ENCODE measurements around the gene HS3ST5.

HS3ST5 gene

GRCh38 chr6:114342826-114343781 is at the start of gene HS3ST5:
Gene HS3ST5 (minus strand): TSS chr6:114343023. CDS start chr6:114062845, 280,178 bp downstream.
- DNase-seq (ENCODE audit: extremely low spot score), result peak; percentile 85
- ChIA-PET POLR2A (no interaction called here), CTCF (interaction anchor here (0.6 to 1.0 kb wide), 2 partner anchors 123 to 235 kb away, joined by 3 read pairs; no protein-coding TSS in a partner anchor)
- TF ChIP-seq TARDBP (IDR thresholded peaks at IDR 0.05) (no peak), SUZ12 (IDR thresholded peaks at IDR 0.05) (no peak), HDGF (IDR thresholded peaks at IDR 0.05; ENCODE audit: borderline replicate concordance) (no peak), CTBP1 (IDR thresholded peaks at IDR 0.05; ENCODE audit: borderline replicate concordance) (peak; percentile 53; the same call in 1 of the 2 replicates), L3MBTL2 (conservative IDR thresholded peaks at IDR 0.05) (peak; percentile 41; the same call in 1 of the 2 replicates), LEF1 (IDR thresholded peaks at IDR 0.05; ENCODE audit: borderline replicate concordance) (no peak), FOXA1 (IDR thresholded peaks at IDR 0.05) (no peak)

DNA sequence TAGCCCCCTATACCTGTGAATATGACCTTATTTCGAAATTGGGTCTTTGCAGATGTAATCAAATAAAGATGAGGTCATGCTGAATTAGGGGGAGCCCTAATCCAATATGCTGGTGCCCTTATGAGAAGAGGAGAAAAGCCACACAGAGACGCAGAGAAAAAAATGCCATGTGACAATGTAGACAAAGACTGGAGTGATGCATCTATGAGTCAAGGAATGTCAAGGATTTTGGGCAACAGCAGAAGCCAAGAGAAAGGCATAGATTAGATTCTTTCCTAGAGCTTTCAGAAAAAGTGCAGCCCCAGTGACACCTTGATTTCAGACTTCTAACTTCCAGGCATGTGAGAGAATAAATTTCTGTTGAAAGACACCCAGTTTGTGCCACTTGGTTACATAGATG is 47.4 kb upstream of the HS3ST5 start:
- DNase-seq (ENCODE audit: extremely low spot score), result no peak
- TF ChIP-seq FOXM1 (IDR thresholded peaks at IDR 0.05; ENCODE audit: borderline replicate concordance), result no peak
- TF ChIP-seq L3MBTL2 (conservative IDR thresholded peaks at IDR 0.05), result no peak
- TF ChIP-seq ELF4 (IDR thresholded peaks at IDR 0.05), result no peak
- TF ChIP-seq PKNOX1 (IDR thresholded peaks at IDR 0.05), result no peak
- TF ChIP-seq SUZ12 (IDR thresholded peaks at IDR 0.05), result no peak
- TF ChIP-seq BHLHE40 (IDR thresholded peaks at IDR 0.05; ENCODE audit: borderline replicate concordance), result no peak
- no peak for TF ChIP-seq SP1 (IDR thresholded peaks at IDR 0.05)
- TF ChIP-seq FOXA1 (IDR thresholded peaks at IDR 0.05), result no peak
- TF ChIP-seq CTBP1 (IDR thresholded peaks at IDR 0.05; ENCODE audit: borderline replicate concordance), result no peak
- TF ChIP-seq FOXK2 (IDR thresholded peaks at IDR 0.05), result no peak
- ChIA-PET CTCF (no interaction called here), POLR2A (no interaction called here)

DNA sequence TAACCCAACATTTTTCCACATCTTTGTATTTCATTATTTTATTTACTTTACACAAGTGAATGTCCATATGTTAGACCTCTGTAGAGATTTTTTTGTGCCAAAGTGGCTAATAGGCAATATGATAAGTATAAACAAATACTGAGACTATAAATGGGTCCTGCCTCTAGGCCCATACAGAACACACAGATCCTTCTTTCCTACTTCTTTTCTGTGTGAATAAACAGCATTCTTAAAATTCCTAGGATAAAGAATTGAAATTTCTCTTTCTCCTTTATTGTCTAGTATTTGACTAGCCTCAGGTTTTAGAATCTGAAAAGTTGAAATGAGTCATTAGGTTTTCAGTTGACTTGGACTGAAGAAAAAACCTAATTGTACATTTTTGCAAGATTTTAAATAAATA is 46.3 kb upstream of the HS3ST5 start:
- ChIA-PET POLR2A (no interaction called here), CTCF (no interaction called here)
- TF ChIP-seq ZNF384 (IDR thresholded peaks at IDR 0.05) (no peak), FOXM1 (IDR thresholded peaks at IDR 0.05; ENCODE audit: borderline replicate concordance) (no peak), FOXA1 (IDR thresholded peaks at IDR 0.05) (no peak), ARNT (IDR thresholded peaks at IDR 0.05) (no peak), BHLHE40 (IDR thresholded peaks at IDR 0.05; ENCODE audit: borderline replicate concordance) (no peak), PKNOX1 (IDR thresholded peaks at IDR 0.05) (no peak), NFRKB (IDR thresholded peaks at IDR 0.05) (no peak), SP1 (IDR thresholded peaks at IDR 0.05) (no peak), SUZ12 (IDR thresholded peaks at IDR 0.05) (no peak)
- DNase-seq (ENCODE audit: extremely low spot score), result no peak

GRCh38 chr6:114382406-114382805 is 39.6 kb upstream of the HS3ST5 start:
- DNase-seq (ENCODE audit: extremely low spot score), result no peak
- POLR2A ChIA-PET, result no interaction called here
- TF ChIP-seq PKNOX1 (IDR thresholded peaks at IDR 0.05) (no peak), ELF4 (IDR thresholded peaks at IDR 0.05) (no peak), TARDBP (IDR thresholded peaks at IDR 0.05) (no peak), FOXK2 (IDR thresholded peaks at IDR 0.05) (no peak), NFRKB (IDR thresholded peaks at IDR 0.05) (no peak), ZNF384 (IDR thresholded peaks at IDR 0.05) (no peak), FOXM1 (IDR thresholded peaks at IDR 0.05; ENCODE audit: borderline replicate concordance) (no peak), HDGF (IDR thresholded peaks at IDR 0.05; ENCODE audit: borderline replicate concordance) (no peak), BHLHE40 (IDR thresholded peaks at IDR 0.05; ENCODE audit: borderline replicate concordance) (no peak)
- CTCF ChIA-PET, result no interaction called here

GRCh38 chr6:114377881-114378280 is 35.1 kb upstream of the HS3ST5 start:
- ChIA-PET POLR2A (no interaction called here), CTCF (no interaction called here)
- no peak for DNase-seq (ENCODE audit: extremely low spot score)
- no peak for TF ChIP-seq HDGF (IDR thresholded peaks at IDR 0.05; ENCODE audit: borderline replicate concordance)
- no peak for TF ChIP-seq CTBP1 (IDR thresholded peaks at IDR 0.05; ENCODE audit: borderline replicate concordance)
- no peak for TF ChIP-seq ARNT (IDR thresholded peaks at IDR 0.05)
- TF ChIP-seq PKNOX1 (IDR thresholded peaks at IDR 0.05), result no peak
- no peak for TF ChIP-seq FOXK2 (IDR thresholded peaks at IDR 0.05)
- TF ChIP-seq BHLHE40 (IDR thresholded peaks at IDR 0.05; ENCODE audit: borderline replicate concordance), result no peak
- no peak for TF ChIP-seq FOXM1 (IDR thresholded peaks at IDR 0.05; ENCODE audit: borderline replicate concordance)
- no peak for TF ChIP-seq TARDBP (IDR thresholded peaks at IDR 0.05)
- TF ChIP-seq L3MBTL2 (conservative IDR thresholded peaks at IDR 0.05), result no peak
- no peak for TF ChIP-seq SUZ12 (IDR thresholded peaks at IDR 0.05)
- no peak for TF ChIP-seq ELF4 (IDR thresholded peaks at IDR 0.05)
- no peak for TF ChIP-seq SP1 (IDR thresholded peaks at IDR 0.05)
- no peak for TF ChIP-seq ZNF384 (IDR thresholded peaks at IDR 0.05)
- TF ChIP-seq NFRKB (IDR thresholded peaks at IDR 0.05), result no peak
